Measurements from ENCODE around the gene MACROD2.

GRCh38 chr20:15339264-15339663, 1343.9 kb downstream of the MACROD2 start:
- TF ChIP-seq, protein P1, sequence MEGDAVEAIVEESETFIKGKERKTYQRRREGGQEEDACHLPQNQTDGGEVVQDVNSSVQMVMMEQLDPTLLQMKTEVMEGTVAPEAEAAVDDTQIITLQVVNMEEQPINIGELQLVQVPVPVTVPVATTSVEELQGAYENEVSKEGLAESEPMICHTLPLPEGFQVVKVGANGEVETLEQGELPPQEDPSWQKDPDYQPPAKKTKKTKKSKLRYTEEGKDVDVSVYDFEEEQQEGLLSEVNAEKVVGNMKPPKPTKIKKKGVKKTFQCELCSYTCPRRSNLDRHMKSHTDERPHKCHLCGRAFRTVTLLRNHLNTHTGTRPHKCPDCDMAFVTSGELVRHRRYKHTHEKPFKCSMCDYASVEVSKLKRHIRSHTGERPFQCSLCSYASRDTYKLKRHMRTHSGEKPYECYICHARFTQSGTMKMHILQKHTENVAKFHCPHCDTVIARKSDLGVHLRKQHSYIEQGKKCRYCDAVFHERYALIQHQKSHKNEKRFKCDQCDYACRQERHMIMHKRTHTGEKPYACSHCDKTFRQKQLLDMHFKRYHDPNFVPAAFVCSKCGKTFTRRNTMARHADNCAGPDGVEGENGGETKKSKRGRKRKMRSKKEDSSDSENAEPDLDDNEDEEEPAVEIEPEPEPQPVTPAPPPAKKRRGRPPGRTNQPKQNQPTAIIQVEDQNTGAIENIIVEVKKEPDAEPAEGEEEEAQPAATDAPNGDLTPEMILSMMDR (IDR thresholded peaks at IDR 0.05): no peak
- TF ChIP-seq POLR2A (IDR thresholded peaks at IDR 0.05): no peak

Measured in uterus (tissue), 2 donors.